ENCODE results near the gene GBF1. TPM values are rescaled to one million over a fixed set of nuclear protein-coding genes. Genes with fewer than 3 reads are reported as not detected.

GBF1 gene
- total RNA-seq, 1 experiment from 2014 or later: 69.8 TPM

GRCh38 chr10:102401342-102401654 lies 156.0 kb downstream of the GBF1 start:
- ChIA-PET CTCF (interaction anchor here (0.8 kb wide), 1 partner anchor 19 kb away, joined by 4 read pairs; the partner anchor contains the start of gene FBXL15), POLR2A (no interaction called here)
- H3K4me1 ChIP-seq: peaks cover 30% of the 10 kb centered on the region
- Mint-ChIP-seq H3K27me3 (ENCODE audit: insufficient read depth, unreplicated experiment) (no peaks in the 10 kb centered on the region), H3K27ac (ENCODE audit: unreplicated experiment) (peak overlapping the region; percentile 80), H3K4me1 (ENCODE audit: low read depth, unreplicated experiment) (peaks cover 24% of the 10 kb centered on the region), H3K36me3 (ENCODE audit: insufficient read depth, unreplicated experiment) (peaks cover 29% of the 10 kb centered on the region), H3K9me3 (ENCODE audit: unreplicated experiment) (no peaks in the 10 kb centered on the region), H3K4me3 (ENCODE audit: unreplicated experiment) (peak overlapping the region; percentile 22)
- no peak for TF ChIP-seq CTCF (IDR thresholded peaks at IDR 0.05; ENCODE audit: insufficient read depth in 1 of 2, low read depth in 1 of 2, low read length in 1 of 2, severe bottlenecking in 1 of 2, unreplicated experiment in 1 of 2)
- no TSS peak for BruUV-seq (replicated peaks)
- no peaks in the 10 kb centered on the region for H3K9me3 ChIP-seq
- H3K36me3 ChIP-seq (ENCODE audit: control insufficient read depth, insufficient read depth, low read length): no peaks in the 10 kb centered on the region
- intact Hi-C loops (cut with micrococcal nuclease; ENCODE audit: unreplicated experiment): no loop called here
- H3K4me3 ChIP-seq (ENCODE audit: low read depth, low read length): no peak overlapping the region
- DNase-seq: no peak
- no peaks in the 10 kb centered on the region for H3K27me3 ChIP-seq (replicated peaks; ENCODE audit: control insufficient read depth, insufficient read depth, low read length)

- Mint-ChIP-seq H3K4me1 (ENCODE audit: low read depth, unreplicated experiment) (peaks cover 24% of the 10 kb centered on the region), H3K36me3 (ENCODE audit: insufficient read depth, unreplicated experiment) (peaks cover 29% of the 10 kb centered on the region), H3K27ac (ENCODE audit: unreplicated experiment) (peak overlapping the region; percentile 80), H3K4me3 (ENCODE audit: unreplicated experiment) (peak overlapping the region; percentile 22), H3K9me3 (ENCODE audit: unreplicated experiment) (no peaks in the 10 kb centered on the region), H3K27me3 (ENCODE audit: insufficient read depth, unreplicated experiment) (no peaks in the 10 kb centered on the region)
- BruUV-seq (replicated peaks): no TSS peak
- Histone ChIP-seq H3K4me1 (peaks cover 26% of the 10 kb centered on the region), H3K4me3 (ENCODE audit: low read depth, low read length) (no peak overlapping the region), H3K9me3 (no peaks in the 10 kb centered on the region), H3K36me3 (ENCODE audit: control insufficient read depth, insufficient read depth, low read length) (no peaks in the 10 kb centered on the region), H3K27me3 (replicated peaks; ENCODE audit: control insufficient read depth, insufficient read depth, low read length) (no peaks in the 10 kb centered on the region)
- TF ChIP-seq CTCF (IDR thresholded peaks at IDR 0.05; ENCODE audit: insufficient read depth in 1 of 2, low read depth in 1 of 2, low read length in 1 of 2, severe bottlenecking in 1 of 2, unreplicated experiment in 1 of 2): no peak
- CTCF ChIA-PET: interaction anchor here (0.6 to 0.8 kb wide), 3 partner anchors 18 to 233 kb away, joined by 4 to 5 read pairs (median 4); partner anchors contain the start of genes FBXL15 and PITX3
- intact Hi-C loops (cut with micrococcal nuclease; ENCODE audit: unreplicated experiment): loop anchor here (2.0 kb wide), 1 partner anchor 233 kb away; no protein-coding TSS in a partner anchor
- peak; percentile 84 to 89 for DNase-seq
- POLR2A ChIA-PET: interaction anchor here (0.8 kb wide), 1 partner anchor 23 kb away, joined by 7 read pairs; no protein-coding TSS in a partner anchor
These were observed 156.6 kb downstream of the GBF1 start for GRCh38 chr10:102401735-102402511.

- Mint-ChIP-seq H3K27me3 (ENCODE audit: insufficient read depth, unreplicated experiment) (no peaks in the 10 kb centered on the region), H3K9me3 (ENCODE audit: unreplicated experiment) (no peaks in the 10 kb centered on the region), H3K4me1 (ENCODE audit: low read depth, unreplicated experiment) (peaks cover 24% of the 10 kb centered on the region), H3K36me3 (ENCODE audit: insufficient read depth, unreplicated experiment) (peaks cover 29% of the 10 kb centered on the region), H3K4me3 (ENCODE audit: unreplicated experiment) (no peak overlapping the region), H3K27ac (ENCODE audit: unreplicated experiment) (peak overlapping the region; percentile 80)
- no peak for DNase-seq
- no peak for TF ChIP-seq CTCF (IDR thresholded peaks at IDR 0.05; ENCODE audit: insufficient read depth in 1 of 2, low read depth in 1 of 2, low read length in 1 of 2, severe bottlenecking in 1 of 2, unreplicated experiment in 1 of 2)
- intact Hi-C loops (cut with micrococcal nuclease; ENCODE audit: unreplicated experiment): loop anchor here (2.0 kb wide), 1 partner anchor 234 kb away; no protein-coding TSS in a partner anchor
- no TSS peak for BruUV-seq (replicated peaks)
- ChIA-PET POLR2A (interaction anchor here (0.8 kb wide), 1 partner anchor 22 kb away, joined by 7 read pairs; no protein-coding TSS in a partner anchor), CTCF (interaction anchor here (0.6 to 2.2 kb wide), 3 partner anchors 161 to 233 kb away, joined by 4 to 8 read pairs (median 5); partner anchors contain the start of genes ELOVL3 and PITX3)
- Histone ChIP-seq H3K36me3 (ENCODE audit: control insufficient read depth, insufficient read depth, low read length) (no peaks in the 10 kb centered on the region), H3K4me3 (ENCODE audit: low read depth, low read length) (no peak overlapping the region), H3K4me1 (peaks cover 26% of the 10 kb centered on the region), H3K27me3 (replicated peaks; ENCODE audit: control insufficient read depth, insufficient read depth, low read length) (no peaks in the 10 kb centered on the region), H3K9me3 (no peaks in the 10 kb centered on the region)
These were observed 157.2 kb downstream of the GBF1 start for GRCh38 chr10:102402512-102402896.
